Caco-2 (cell line): ENCODE measurements around the gene CCDC184. TPM values are rescaled to one million over a fixed set of nuclear protein-coding genes. Genes with fewer than 3 reads are reported as not detected.

ENCODE experiments used
- BruUV-seq: library from RNA; stranded (reverse); fragments of 400-500 nt; replicated peaks from 2 replicates; lab custom pipeline; 2021; lab: Mats Ljungman, UMichigan
- CTCF ChIA-PET: fragments of 300-600 bp; sonication (Branson Sonifier 250); formaldehyde crosslinking; loops from one replicate; lab custom pipeline; 2022; ENCODE audit warnings: antibody characterized with exemption; lab: Charles Lee
- POLR2A ChIA-PET: fragments of 300-600 bp; sonication (Branson Sonifier 250); formaldehyde crosslinking; loops from one replicate; lab custom pipeline; 2022; ENCODE audit warnings: antibody characterized with exemption; lab: Charles Lee
- DNase-seq, 2 experiments: peaks; one replicate each; pipeline versions ENCODE4 v3.0.0 to v3.0.0-alpha.2; 2020 to 2022
- H3K27me3 ChIP-seq: replicated peaks from 2 replicates; pipeline ENCODE4 v1.6.0; 2011; ENCODE audit warnings: low read length; ENCODE audit not compliant: control insufficient read depth, insufficient read depth
- H3K36me3 ChIP-seq: 2 replicates; pipeline ENCODE4 v1.5.1; 2011; ENCODE audit warnings: low read length; ENCODE audit not compliant: control insufficient read depth, insufficient read depth
- H3K4me1 ChIP-seq: fragments of 250-450 bp; sonication (Bioruptor Pico); 2 replicates; pipeline ENCODE4 v1.5.1; 2020; ENCODE audit warnings: mild to moderate bottlenecking
- H3K4me3 ChIP-seq: 2 replicates; pipeline ENCODE4 v1.5.1; 2011; ENCODE audit warnings: low read depth, mild to moderate bottlenecking, control low read depth, low read length
- H3K9me3 ChIP-seq: fragments of 250-450 bp; sonication (Bioruptor Pico); 2 replicates; pipeline ENCODE4 v1.5.1; 2020; ENCODE audit warnings: mild to moderate bottlenecking, moderate library complexity
- H3K27ac Mint-ChIP-seq: one replicate; pipeline ENCODE4 v1.8.0; 2022; ENCODE audit warnings: mixed read lengths; ENCODE audit not compliant: unreplicated experiment
- H3K27me3 Mint-ChIP-seq: one replicate; pipeline ENCODE4 v1.8.0; 2022; ENCODE audit warnings: mixed read lengths; ENCODE audit not compliant: insufficient read depth, unreplicated experiment
- H3K36me3 Mint-ChIP-seq: one replicate; pipeline ENCODE4 v1.8.0; 2022; ENCODE audit warnings: mild to moderate bottlenecking, mixed read lengths; ENCODE audit not compliant: insufficient read depth, unreplicated experiment
- H3K4me1 Mint-ChIP-seq: one replicate; pipeline ENCODE4 v1.8.0; 2022; ENCODE audit warnings: low read depth, mixed read lengths; ENCODE audit not compliant: unreplicated experiment
- H3K4me3 Mint-ChIP-seq: one replicate; pipeline ENCODE4 v1.8.0; 2022; ENCODE audit warnings: mild to moderate bottlenecking, moderate library complexity, mixed read lengths; ENCODE audit not compliant: unreplicated experiment
- H3K9me3 Mint-ChIP-seq: one replicate; pipeline ENCODE4 v1.8.0; 2022; ENCODE audit warnings: mixed read lengths; ENCODE audit not compliant: unreplicated experiment
- intact Hi-C: fragments of 100-400 bp; cut with micrococcal nuclease; formaldehyde crosslinking; loops from one replicate; pipeline ENCODE4 v1.10.0; 2022; ENCODE audit not compliant: unreplicated experiment
- total RNA-seq: library from RNA; stranded (reverse); gene quantifications from 2 replicates; pipeline ENCODE4 v1.2.3, GENCODE V29; 2022
- TF ChIP-seq, protein P1 (sequence below), 2 experiments: fragments of 200-600 bp in 1 of 2; IDR thresholded peaks; 1 replicate in 1 of 2; 2 replicates in 1 of 2; pipeline versions ENCODE4 v1.5.1 to v1.8.0; 2011 to 2022; ENCODE audit warnings: antibody characterized with exemption in 1 of 2, control low read depth in 1 of 2, inconsistent platforms in 1 of 2, low read depth in 1 of 2, low read length in 1 of 2, mild to moderate bottlenecking in 1 of 2, moderate library complexity in 1 of 2; ENCODE audit not compliant: insufficient read depth in 1 of 2, severe bottlenecking in 1 of 2, unreplicated experiment in 1 of 2

CCDC184 gene
- total RNA-seq, 1 experiment from 2014 or later = 1.0 TPM

DNA sequence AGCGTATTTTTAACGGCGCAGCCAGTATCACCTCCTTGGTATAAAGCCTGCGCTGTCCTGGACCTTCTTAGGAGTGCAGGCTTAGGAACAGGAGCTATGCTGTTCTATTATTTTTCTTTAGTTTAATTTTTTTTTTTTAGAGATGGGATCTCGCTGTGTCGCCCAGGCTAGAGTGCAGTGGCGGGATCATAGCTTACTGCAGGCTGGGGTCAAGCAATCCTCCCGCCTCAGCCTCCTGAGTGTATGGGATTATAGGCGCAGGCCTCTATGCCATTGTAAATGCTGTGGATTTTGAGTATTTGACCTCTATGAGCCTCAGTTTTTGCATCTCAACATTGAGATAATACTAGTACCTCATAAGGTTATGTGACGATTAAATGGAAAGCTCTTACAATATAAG is 15.5 kb downstream of the CCDC184 start:
- DNase-seq = no peak
- no TSS peak for BruUV-seq
- H3K27me3 Mint-ChIP-seq = no peaks in the 10 kb centered on the region
- H3K9me3 Mint-ChIP-seq = peaks cover 23% of the 10 kb centered on the region
- H3K9me3 ChIP-seq = peaks cover 6% of the 10 kb centered on the region; the same call in 1 of the 2 replicates
- ChIA-PET POLR2A (interaction anchor here (0.6 kb wide), 1 partner anchor 121 kb away, joined by 3 read pairs; no protein-coding TSS in a partner anchor), CTCF (interaction anchor here (0.7 to 2.1 kb wide), 2 partner anchors 13 to 41 kb away, joined by 3 to 7 read pairs; partner anchors contain the start of gene ASB8)
- peak overlapping the region; percentile 79 for H3K4me3 Mint-ChIP-seq
- H3K4me1 ChIP-seq = peaks cover 63% of the 10 kb centered on the region
- H3K4me1 Mint-ChIP-seq = peaks cover 49% of the 10 kb centered on the region
- H3K36me3 Mint-ChIP-seq = peaks cover 28% of the 10 kb centered on the region
- H3K4me3 ChIP-seq = peak overlapping the region; percentile 63
- H3K27me3 ChIP-seq = no peaks in the 10 kb centered on the region
- intact Hi-C loops = loop anchor here (1.0 to 2.0 kb wide), 2 partner anchors 152 to 176 kb away; partner anchors contain the start of gene ZNF641
- H3K36me3 ChIP-seq = no peaks in the 10 kb centered on the region
- H3K27ac Mint-ChIP-seq = peak overlapping the region; percentile 83
- TF ChIP-seq, protein P1, sequence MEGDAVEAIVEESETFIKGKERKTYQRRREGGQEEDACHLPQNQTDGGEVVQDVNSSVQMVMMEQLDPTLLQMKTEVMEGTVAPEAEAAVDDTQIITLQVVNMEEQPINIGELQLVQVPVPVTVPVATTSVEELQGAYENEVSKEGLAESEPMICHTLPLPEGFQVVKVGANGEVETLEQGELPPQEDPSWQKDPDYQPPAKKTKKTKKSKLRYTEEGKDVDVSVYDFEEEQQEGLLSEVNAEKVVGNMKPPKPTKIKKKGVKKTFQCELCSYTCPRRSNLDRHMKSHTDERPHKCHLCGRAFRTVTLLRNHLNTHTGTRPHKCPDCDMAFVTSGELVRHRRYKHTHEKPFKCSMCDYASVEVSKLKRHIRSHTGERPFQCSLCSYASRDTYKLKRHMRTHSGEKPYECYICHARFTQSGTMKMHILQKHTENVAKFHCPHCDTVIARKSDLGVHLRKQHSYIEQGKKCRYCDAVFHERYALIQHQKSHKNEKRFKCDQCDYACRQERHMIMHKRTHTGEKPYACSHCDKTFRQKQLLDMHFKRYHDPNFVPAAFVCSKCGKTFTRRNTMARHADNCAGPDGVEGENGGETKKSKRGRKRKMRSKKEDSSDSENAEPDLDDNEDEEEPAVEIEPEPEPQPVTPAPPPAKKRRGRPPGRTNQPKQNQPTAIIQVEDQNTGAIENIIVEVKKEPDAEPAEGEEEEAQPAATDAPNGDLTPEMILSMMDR (IDR thresholded peaks at IDR 0.05; ENCODE audit: insufficient read depth in 1 of 2, low read depth in 1 of 2, low read length in 1 of 2, severe bottlenecking in 1 of 2, unreplicated experiment in 1 of 2) = no peak

DNA sequence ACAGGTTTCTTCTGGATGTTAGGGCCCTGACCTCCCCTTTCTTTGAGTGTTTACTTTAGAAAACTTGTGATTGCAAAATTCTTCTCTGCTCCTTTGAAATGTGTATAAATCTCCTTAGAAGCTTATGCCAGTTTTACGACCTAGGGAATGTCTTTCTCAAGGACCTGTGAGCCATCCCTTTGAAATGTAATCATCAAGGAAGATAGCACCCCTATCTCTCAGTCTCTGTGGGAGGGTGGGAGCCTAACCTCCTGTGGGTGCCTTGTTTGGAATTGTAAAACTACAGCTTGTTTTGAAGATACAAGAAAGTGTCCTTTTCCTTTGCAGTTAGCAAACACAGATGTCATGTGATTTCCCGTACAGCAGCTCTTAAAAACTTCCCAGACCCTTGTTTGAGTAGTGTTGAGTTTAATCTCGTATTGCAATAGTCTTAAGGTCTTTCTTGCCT is 16.4 kb downstream of the CCDC184 start:
- peaks cover 55% of the 10 kb centered on the region for H3K4me1 ChIP-seq
- H3K4me3 ChIP-seq = no peak overlapping the region
- BruUV-seq = no TSS peak
- H3K36me3 ChIP-seq = no peaks in the 10 kb centered on the region
- intact Hi-C loops = loop anchor here (1.0 to 2.0 kb wide), 2 partner anchors 151 to 176 kb away; partner anchors contain the start of gene ZNF641
- H3K36me3 Mint-ChIP-seq = peaks cover 34% of the 10 kb centered on the region
- H3K4me3 Mint-ChIP-seq = peak overlapping the region; percentile 79
- TF ChIP-seq, protein P1 (IDR thresholded peaks at IDR 0.05; ENCODE audit: insufficient read depth in 1 of 2, low read depth in 1 of 2, low read length in 1 of 2, severe bottlenecking in 1 of 2, unreplicated experiment in 1 of 2) = no peak
- no peaks in the 10 kb centered on the region for H3K27me3 Mint-ChIP-seq
- peaks cover 6% of the 10 kb centered on the region; the same call in 1 of the 2 replicates for H3K9me3 ChIP-seq
- peaks cover 41% of the 10 kb centered on the region for H3K4me1 Mint-ChIP-seq
- peaks cover 30% of the 10 kb centered on the region for H3K9me3 Mint-ChIP-seq
- ChIA-PET POLR2A (interaction anchor here (0.6 to 0.9 kb wide), 4 partner anchors 12 to 285 kb away, joined by 3 to 6 read pairs (median 4); no protein-coding TSS in a partner anchor), CTCF (interaction anchor here (0.6 to 1.1 kb wide), 8 partner anchors 11 to 418 kb away, joined by 3 to 5 read pairs (median 4); partner anchors contain the start of genes ASB8, CCDC184, TMEM106C and VDR)
- DNase-seq = peak; percentile 86 to 90
- H3K27me3 ChIP-seq = no peaks in the 10 kb centered on the region
- H3K27ac Mint-ChIP-seq = peak overlapping the region; percentile 83

DNA sequence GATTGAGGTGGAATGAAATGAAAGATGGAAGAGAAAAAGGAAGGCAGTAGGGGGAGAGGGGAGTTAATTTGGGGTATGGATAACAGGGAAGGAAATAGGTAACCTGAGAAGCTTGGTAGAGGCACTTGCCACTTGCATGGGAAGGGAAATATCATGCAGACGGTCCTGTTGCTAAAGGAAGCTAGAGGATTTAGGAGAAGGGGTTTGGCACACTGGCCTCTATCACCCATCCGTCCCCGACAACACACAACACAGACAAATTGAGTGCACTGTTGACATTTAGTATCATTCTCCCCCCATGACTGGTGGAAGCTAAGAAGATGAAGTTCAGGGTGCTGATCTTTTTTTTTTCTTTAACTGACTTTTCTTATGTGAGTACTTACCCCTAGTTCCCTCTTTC is 17.6 kb downstream of the CCDC184 start:
- ChIA-PET CTCF (no interaction called here), POLR2A (no interaction called here)
- Mint-ChIP-seq H3K36me3 (peaks cover 24% of the 10 kb centered on the region), H3K27ac (peak overlapping the region; percentile 83), H3K27me3 (no peaks in the 10 kb centered on the region), H3K9me3 (peaks cover 33% of the 10 kb centered on the region), H3K4me3 (no peak overlapping the region), H3K4me1 (peaks cover 28% of the 10 kb centered on the region)
- intact Hi-C loops = no loop called here
- peaks cover 10% of the 10 kb centered on the region for H3K9me3 ChIP-seq
- H3K27me3 ChIP-seq = no peaks in the 10 kb centered on the region
- no TSS peak for BruUV-seq
- TF ChIP-seq, protein P1 (IDR thresholded peaks at IDR 0.05; ENCODE audit: insufficient read depth in 1 of 2, low read depth in 1 of 2, low read length in 1 of 2, severe bottlenecking in 1 of 2, unreplicated experiment in 1 of 2) = no peak
- peaks cover 44% of the 10 kb centered on the region for H3K4me1 ChIP-seq
- no peak for DNase-seq
- no peaks in the 10 kb centered on the region for H3K36me3 ChIP-seq
- no peak overlapping the region for H3K4me3 ChIP-seq
